ENCODE data around the gene ITPRID2. TPM values are rescaled to one million over a fixed set of nuclear protein-coding genes. Genes with fewer than 3 reads are reported as not detected.

ITPRID2 gene
- total and polyA plus RNA-seq, 2 of the 8 experiments (the other 6 are each of a cell fraction or from before 2014, with no cell fraction given): 1.9 to 12.6 TPM

- no peak for TF ChIP-seq RAD21 (IDR thresholded peaks at IDR 0.05 in 1 of 2, conservative IDR thresholded peaks at IDR 0.05 in 1 of 2; ENCODE audit: low read depth in 2 of 2, low read length in 2 of 2)
- no peak for TF ChIP-seq CTBP2 (IDR thresholded peaks at IDR 0.05; ENCODE audit: borderline replicate concordance, insufficient read depth, insufficient read length, low read length)
- TF ChIP-seq ATF2 (IDR thresholded peaks at IDR 0.05; ENCODE audit: low read length): no peak
These were observed 55.1 kb downstream of the ITPRID2 start (continued) for GRCh38 chr2:181946444-181947127.

Measured in H1 (cell line).